Transverse colon (tissue), 4 donors: ENCODE measurements around the gene FGFBP2. TPM values are rescaled to one million over a fixed set of nuclear protein-coding genes. Genes with fewer than 3 reads are reported as not detected.

ENCODE experiments used
- DNase-seq: peaks from one replicate; pipeline ENCODE4 v3.0.0-alpha.2; 2019
- H3K27ac ChIP-seq, 4 donors: fragments of 200-600 bp; sonication (generic); 2 replicates each; pipeline ENCODE4 v1.5.1; 2016 to 2018; ENCODE audit warnings: inconsistent platforms in 4 of 4
- H3K27me3 ChIP-seq: fragments of 200-600 bp; sonication (generic); 2 replicates; pipeline ENCODE4 v1.5.1; 2017; ENCODE audit warnings: inconsistent platforms
- H3K36me3 ChIP-seq, 4 donors: fragments of 200-600 bp; sonication (generic); 2 replicates each; pipeline ENCODE4 v1.5.1; 2017 to 2019; ENCODE audit warnings: inconsistent platforms in 4 of 4
- H3K4me1 ChIP-seq, 4 donors: fragments of 200-600 bp; sonication (generic); 2 replicates each; pipeline ENCODE4 v1.5.1; 2017 to 2020; ENCODE audit warnings: inconsistent platforms in 4 of 4
- H3K4me3 ChIP-seq, 4 donors: fragments of 200-600 bp; sonication (generic); 1 replicate in 1 of 4; 2 replicates in 3 of 4; pipeline versions ENCODE4 v1.5.1 to v1.6.1; 2017 to 2019; ENCODE audit warnings: inconsistent platforms in 4 of 4
- H3K9me3 ChIP-seq, 2 donors: fragments of 200-600 bp; sonication (generic); 2 replicates each; pipeline ENCODE4 v1.5.1; 2017 to 2019; ENCODE audit warnings: inconsistent platforms in 2 of 2
- CTCF ChIP-seq, 5 experiments: fragments of 200-600 bp in 3 of 5; fragments of 450-650 bp in 2 of 5; sonication (generic) in 3 of 5; IDR thresholded peaks; 1 replicate in 2 of 5; 2 replicates in 3 of 5; pipeline ENCODE4 v1.5.1; 2016 to 2017; ENCODE audit warnings: antibody characterized with exemption in 5 of 5, inconsistent platforms in 3 of 5, mild to moderate bottlenecking in 2 of 5, moderate library complexity in 1 of 5
- EP300 ChIP-seq: sonication (generic); formaldehyde crosslinking; IDR thresholded peaks from one replicate; pipeline ENCODE4 v1.6.1; 2017; ENCODE audit warnings: antibody characterized with exemption, low read depth
- POLR2A ChIP-seq: fragments of 450-650 bp; IDR thresholded peaks from one replicate; pipeline ENCODE4 v1.6.1; 2016; ENCODE audit warnings: antibody characterized with exemption, mild to moderate bottlenecking, moderate library complexity
- POLR2AphosphoS5 ChIP-seq, 3 donors: sonication (generic); formaldehyde crosslinking; IDR thresholded peaks; one replicate each; pipeline ENCODE4 v1.6.1; 2016; ENCODE audit warnings: antibody characterized with exemption in 3 of 3
- WGBS, 2 donors: methylation state at CpG; one replicate each; pipeline ENCODE4 v1.1.5; 2018; ENCODE audit warnings: low coverage in 1 of 2; 5-methylcytosine and 5-hydroxymethylcytosine counted together
- in situ Hi-C, 4 donors: fragments of 200-750 bp; cut with MboI; loops; one replicate each; pipeline versions ENCODE4 v1.15.0 to v1.15.1; 2017; ENCODE audit warnings: low sequenced_read_pairs in 3 of 4, low pct_ligation_motif_present in 1 of 4, low pct_unique_long_range_greater_than_20kb in 1 of 4
- intact Hi-C: fragments of 100-400 bp; cut with DNase I; formaldehyde crosslinking; loops from one replicate; pipeline ENCODE4 v1.15.1; 2023; ENCODE audit warnings: low total_unique reads
- total RNA-seq, 4 donors: library from RNA; depleted of rRNA; stranded (reverse); fragments of >200 nt; gene quantifications; one replicate each; pipeline ENCODE4 v1.1.0, GENCODE V29; 2016

Gene FGFBP2
- total RNA-seq, 4 donors from 2014 or later, result 2.2 to 5.6 TPM; not detected in 2

GRCh38 chr4:15989424-15989823 lies 26.4 kb upstream of the FGFBP2 start:
- 71 to 82% methylated on average over 2 to 6 of the region's 6 CpGs for WGBS, 2 donors
- Histone ChIP-seq H3K27ac (no peak overlapping the region), H3K4me3 (no peak overlapping the region), H3K4me1 (peaks cover 0 to 6% (median 0%) of the 10 kb centered on the region in 4 donors), H3K9me3 (no peaks in the 10 kb centered on the region), H3K36me3 (peaks cover 0 to 5% (median 0%) of the 10 kb centered on the region in 4 donors), H3K27me3 (no peaks in the 10 kb centered on the region)
- no peak for TF ChIP-seq POLR2A
- no peak for TF ChIP-seq POLR2AphosphoS5 (IDR thresholded peaks at IDR 0.05)
- TF ChIP-seq CTCF (IDR thresholded peaks at IDR 0.05), result no peak
- no peak for TF ChIP-seq EP300
- in situ Hi-C loops, result loop anchor here in 1 of 4 donors (25.0 kb wide), 1 partner anchor 502 kb away; no protein-coding TSS in a partner anchor
- intact Hi-C loops, result no loop called here
- DNase-seq, result no peak

GRCh38 chr4:15988222-15988621 lies 25.2 kb upstream of the FGFBP2 start:
- no peaks in the 10 kb centered on the region for H3K27me3 ChIP-seq
- no peaks in the 10 kb centered on the region for H3K9me3 ChIP-seq
- no peak overlapping the region for H3K4me3 ChIP-seq
- peaks cover 0 to 5% (median 0%) of the 10 kb centered on the region in 4 donors for H3K36me3 ChIP-seq
- WGBS, 2 donors, result 54 to 56% methylated on average over 1 of the region's 1 CpG
- in situ Hi-C loops (loop anchor here in 1 of 4 donors (25.0 kb wide), 1 partner anchor 501 kb away; no protein-coding TSS in a partner anchor), intact Hi-C loops (no loop called here)
- H3K4me1 ChIP-seq, result peaks cover 0 to 6% (median 0%) of the 10 kb centered on the region in 4 donors
- H3K27ac ChIP-seq, result no peak overlapping the region
- DNase-seq, result no peak
- TF ChIP-seq POLR2AphosphoS5 (IDR thresholded peaks at IDR 0.05), result no peak
- TF ChIP-seq CTCF (IDR thresholded peaks at IDR 0.05), result no peak
- TF ChIP-seq EP300, result no peak
- no peak for TF ChIP-seq POLR2A

GRCh38 chr4:15986907-15987306 lies 23.9 kb upstream of the FGFBP2 start:
- no peak for DNase-seq
- Histone ChIP-seq H3K27ac (no peak overlapping the region), H3K9me3 (no peaks in the 10 kb centered on the region), H3K27me3 (no peaks in the 10 kb centered on the region), H3K4me3 (no peak overlapping the region), H3K36me3 (peaks cover 0 to 5% (median 0%) of the 10 kb centered on the region in 4 donors), H3K4me1 (peaks cover 0 to 6% (median 0%) of the 10 kb centered on the region in 4 donors)
- intact Hi-C loops, result no loop called here
- TF ChIP-seq EP300 (no peak), CTCF (IDR thresholded peaks at IDR 0.05) (no peak), POLR2A (no peak), POLR2AphosphoS5 (IDR thresholded peaks at IDR 0.05) (no peak)
- WGBS, 2 donors, result 64% methylated on average over 5 of the region's 5 CpGs; no CpG with 5 or more reads in 1 of the 2 donors
- in situ Hi-C loops, result loop anchor here in 1 of 4 donors (25.0 kb wide), 1 partner anchor 500 kb away; no protein-coding TSS in a partner anchor

GRCh38 chr4:15983610-15984009 lies 20.6 kb upstream of the FGFBP2 start:
- H3K27ac ChIP-seq, result no peak overlapping the region
- in situ Hi-C loops (loop anchor here in 1 of 4 donors (25.0 kb wide), 1 partner anchor 496 kb away; no protein-coding TSS in a partner anchor), intact Hi-C loops (no loop called here)
- WGBS, 2 donors, result 76 to 90% methylated on average over 2 of the region's 2 CpGs
- H3K36me3 ChIP-seq, result peaks cover 0 to 5% (median 0%) of the 10 kb centered on the region in 4 donors
- no peaks in the 10 kb centered on the region for H3K9me3 ChIP-seq
- no peaks in the 10 kb centered on the region for H3K27me3 ChIP-seq
- DNase-seq, result no peak
- no peak overlapping the region for H3K4me3 ChIP-seq
- peaks cover 0 to 4% (median 0%) of the 10 kb centered on the region in 4 donors for H3K4me1 ChIP-seq
- TF ChIP-seq CTCF (IDR thresholded peaks at IDR 0.05), result no peak
- no peak for TF ChIP-seq POLR2A
- TF ChIP-seq EP300, result no peak
- TF ChIP-seq POLR2AphosphoS5 (IDR thresholded peaks at IDR 0.05), result no peak
